Liver (tissue), 3 donors: ENCODE results near the gene B3GNT5.

Source experiments
- CTCF ChIP-seq: fragments of 150-350 bp; IDR thresholded peaks from 2 replicates; pipeline ENCODE4 v1.5.1; 2017; ENCODE audit warnings: improper control_type of control experiment, low read depth, low read length; ENCODE audit not compliant: missing input control
- EGR1 ChIP-seq, 2 donors: IDR thresholded peaks; 2 replicates each; pipeline ENCODE4 v1.6.1; 2016 to 2018; ENCODE audit warnings: antibody characterized with exemption in 2 of 2, low read depth in 2 of 2
- FOXA1 ChIP-seq: IDR thresholded peaks from 2 replicates; pipeline ENCODE4 v1.6.1; 2016; ENCODE audit warnings: antibody characterized with exemption
- HNF4G ChIP-seq: IDR thresholded peaks from 2 replicates; pipeline ENCODE4 v1.6.1; 2016; ENCODE audit warnings: antibody characterized with exemption
- JUND ChIP-seq, 2 donors: IDR thresholded peaks; 2 replicates each; pipeline ENCODE4 v1.6.1; 2016; ENCODE audit warnings: antibody characterized with exemption in 2 of 2
- REST ChIP-seq: IDR thresholded peaks from 2 replicates; pipeline ENCODE4 v1.6.1; 2016; ENCODE audit warnings: antibody characterized with exemption, mild to moderate bottlenecking
- ZBTB33 ChIP-seq: IDR thresholded peaks from 2 replicates; pipeline ENCODE4 v1.6.1; 2016; ENCODE audit warnings: antibody characterized with exemption
- donor health status: healthy.
- donor health status: healthy.

GRCh38 chr3:183306798-183307671, 54.0 kb downstream of the B3GNT5 start:
- no peak for TF ChIP-seq CTCF
- TF ChIP-seq REST, result no peak
- TF ChIP-seq ZBTB33, result no peak
- peak; percentile 12 to 16 for TF ChIP-seq JUND (IDR thresholded peaks at IDR 0.05)
- TF ChIP-seq FOXA1, result no peak
- TF ChIP-seq EGR1 (IDR thresholded peaks at IDR 0.05; ENCODE audit: low read depth in 2 of 2), result no peak
- TF ChIP-seq HNF4G, result no peak
